Adrenal gland (tissue), 5 donors: ENCODE results near the gene CACNA1D.

Experiments used
- POLR2A ChIP-seq, 2 donors: fragments of 450-650 bp; IDR thresholded peaks; one replicate each; pipeline ENCODE4 v1.6.1; 2017; ENCODE audit warnings: antibody characterized with exemption in 2 of 2, mild to moderate bottlenecking in 2 of 2, moderate library complexity in 1 of 2
- TF ChIP-seq, protein P1 (sequence below), 6 experiments: fragments of 450-650 bp in 4 of 6; fragments of 200-600 bp in 2 of 6; sonication (generic) in 1 of 6; IDR thresholded peaks; 1 replicate in 5 of 6; 2 replicates in 1 of 6; pipeline versions ENCODE4 v1.5.1 to v1.8.0; 2016 to 2021; ENCODE audit warnings: antibody characterized with exemption in 6 of 6, mild to moderate bottlenecking in 2 of 6, moderate library complexity in 1 of 6
- donor health status: DM: no; HTN: no; CAD: no.

DNA sequence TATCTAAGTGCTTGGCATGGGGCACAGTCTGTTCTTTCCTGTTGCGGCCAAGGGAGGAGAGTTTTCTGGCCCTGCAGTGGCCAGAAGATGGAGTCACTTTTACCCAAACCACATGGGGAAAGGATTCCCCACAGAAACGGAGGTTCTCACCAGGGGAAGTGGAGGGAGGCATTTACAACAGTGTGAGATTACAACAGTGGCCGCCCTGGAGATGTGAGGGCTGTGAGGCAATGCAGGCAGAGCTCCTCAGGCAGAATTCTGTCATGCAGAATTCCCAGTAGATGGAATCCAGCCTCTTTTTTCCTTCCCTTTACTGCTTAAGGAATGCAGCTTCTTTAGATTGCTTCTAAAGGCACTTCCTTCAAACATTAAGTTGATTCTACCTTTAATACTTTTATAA, 83.1 kb downstream of the CACNA1D start:
- TF ChIP-seq, protein P1, sequence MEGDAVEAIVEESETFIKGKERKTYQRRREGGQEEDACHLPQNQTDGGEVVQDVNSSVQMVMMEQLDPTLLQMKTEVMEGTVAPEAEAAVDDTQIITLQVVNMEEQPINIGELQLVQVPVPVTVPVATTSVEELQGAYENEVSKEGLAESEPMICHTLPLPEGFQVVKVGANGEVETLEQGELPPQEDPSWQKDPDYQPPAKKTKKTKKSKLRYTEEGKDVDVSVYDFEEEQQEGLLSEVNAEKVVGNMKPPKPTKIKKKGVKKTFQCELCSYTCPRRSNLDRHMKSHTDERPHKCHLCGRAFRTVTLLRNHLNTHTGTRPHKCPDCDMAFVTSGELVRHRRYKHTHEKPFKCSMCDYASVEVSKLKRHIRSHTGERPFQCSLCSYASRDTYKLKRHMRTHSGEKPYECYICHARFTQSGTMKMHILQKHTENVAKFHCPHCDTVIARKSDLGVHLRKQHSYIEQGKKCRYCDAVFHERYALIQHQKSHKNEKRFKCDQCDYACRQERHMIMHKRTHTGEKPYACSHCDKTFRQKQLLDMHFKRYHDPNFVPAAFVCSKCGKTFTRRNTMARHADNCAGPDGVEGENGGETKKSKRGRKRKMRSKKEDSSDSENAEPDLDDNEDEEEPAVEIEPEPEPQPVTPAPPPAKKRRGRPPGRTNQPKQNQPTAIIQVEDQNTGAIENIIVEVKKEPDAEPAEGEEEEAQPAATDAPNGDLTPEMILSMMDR (IDR thresholded peaks at IDR 0.05), result no peak
- TF ChIP-seq POLR2A (IDR thresholded peaks at IDR 0.05), result no peak
